ENCODE data around the gene CELF3.

CELF3 gene

DNA sequence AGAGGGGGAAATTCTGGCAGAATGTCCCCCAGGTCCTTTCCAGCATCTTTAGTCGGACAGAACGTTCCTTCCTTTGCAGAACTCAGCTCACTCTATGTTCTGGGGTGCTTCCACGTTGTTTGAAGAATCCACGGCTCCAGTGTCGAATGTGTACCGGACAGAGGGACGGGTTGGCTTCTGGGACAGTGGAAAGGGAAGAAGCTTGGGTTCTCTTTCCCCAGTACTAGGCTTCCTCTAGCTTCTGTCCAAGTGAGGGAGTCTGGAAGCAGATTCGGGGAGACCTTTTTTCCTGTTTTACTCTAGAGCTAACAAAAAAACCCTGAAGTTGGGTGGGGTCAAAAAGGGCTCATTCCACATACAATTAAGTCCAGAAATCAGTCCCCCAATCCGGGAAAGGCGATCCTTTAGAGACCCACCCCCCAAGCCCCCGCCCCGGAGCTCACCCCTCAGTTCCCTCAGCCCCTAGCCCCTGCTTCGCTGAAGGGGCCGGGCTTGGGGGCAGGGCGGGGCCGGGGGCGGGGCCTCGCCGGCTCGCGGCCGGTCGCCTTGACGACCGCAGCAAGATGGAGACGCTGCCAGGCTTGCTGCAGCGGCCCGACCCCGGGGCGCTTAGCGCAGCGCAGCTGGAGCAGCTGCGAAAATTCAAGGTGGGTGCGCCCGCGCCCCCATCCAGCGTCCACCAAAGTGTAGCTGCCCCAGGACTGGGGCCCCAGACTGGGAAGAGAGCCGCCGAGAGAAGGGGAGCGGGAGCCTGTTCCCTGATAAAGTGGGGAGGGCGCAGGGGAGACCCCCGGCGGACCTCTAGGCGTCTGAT lies 4.6 kb upstream of the CELF3 start, which contains the start of gene RIIAD1:
TSS of gene RIIAD1 (plus strand) at position 549 of the 814 bp plus-strand sequence. CDS start at position 564, 15 bp downstream.
- peak; percentile 46 for DNase-seq (ENCODE audit: low spot score)

DNA sequence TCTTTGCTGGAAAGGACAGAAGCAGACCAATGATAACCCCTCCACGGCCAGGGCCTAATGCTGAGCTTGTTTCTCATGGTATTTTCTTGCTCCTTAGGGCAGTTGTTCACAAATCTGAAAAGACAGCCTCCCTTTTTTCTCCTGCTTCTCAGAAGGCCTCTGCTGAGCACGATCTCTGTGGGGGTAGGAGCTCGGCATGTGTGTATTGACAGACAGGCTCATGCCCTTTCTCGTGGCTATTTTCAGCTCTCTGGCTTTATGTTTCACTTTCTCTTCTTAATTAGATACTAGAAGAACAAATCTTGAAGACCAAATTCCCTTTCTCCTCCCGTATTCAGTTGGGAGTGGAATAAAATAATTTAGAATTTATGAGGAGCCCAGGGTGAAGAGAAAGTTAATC lies 4.0 kb upstream of the CELF3 start:
- no peak for DNase-seq (ENCODE audit: low spot score)

DNA sequence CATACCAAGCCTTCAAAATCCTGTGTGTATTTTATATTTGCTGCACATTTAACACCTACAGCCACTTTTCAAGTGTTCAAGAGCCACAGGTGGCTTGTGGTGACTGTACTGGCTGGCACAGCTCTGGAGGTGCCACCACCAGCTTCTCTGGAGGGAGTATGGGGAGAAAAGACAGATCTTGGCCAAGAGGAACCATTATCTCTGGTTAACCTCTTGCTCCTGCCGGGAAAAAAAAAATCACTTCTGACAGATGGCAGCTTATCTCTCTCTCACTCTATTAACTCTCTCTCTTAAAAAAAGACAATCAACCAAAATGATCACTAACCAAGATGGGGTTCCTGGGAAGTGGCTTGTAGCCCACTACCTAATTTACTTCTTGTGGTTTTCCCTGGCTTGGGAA lies 3.5 kb upstream of the CELF3 start:
- no peak for DNase-seq (ENCODE audit: low spot score)

DNA sequence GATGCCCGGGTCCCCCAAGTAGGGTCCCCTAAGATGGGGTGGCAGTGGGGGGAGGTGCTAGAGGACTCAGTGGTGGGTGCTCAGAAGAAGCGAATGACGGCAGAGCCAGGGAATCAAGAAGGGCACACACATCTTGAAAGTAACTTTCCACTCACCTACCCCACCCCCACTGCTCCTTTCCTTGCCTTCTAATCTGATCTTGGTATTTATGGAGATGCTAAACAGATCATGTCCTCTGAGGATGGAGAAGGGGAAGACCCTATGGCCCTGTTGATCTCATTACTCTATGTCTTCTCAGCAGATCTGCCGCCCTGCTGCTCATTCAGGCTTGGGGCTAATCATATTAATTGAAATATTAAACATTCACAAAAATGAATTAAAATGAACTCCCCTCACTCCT lies 2.1 kb upstream of the CELF3 start:
- no peak for DNase-seq (ENCODE audit: low spot score)

DNA sequence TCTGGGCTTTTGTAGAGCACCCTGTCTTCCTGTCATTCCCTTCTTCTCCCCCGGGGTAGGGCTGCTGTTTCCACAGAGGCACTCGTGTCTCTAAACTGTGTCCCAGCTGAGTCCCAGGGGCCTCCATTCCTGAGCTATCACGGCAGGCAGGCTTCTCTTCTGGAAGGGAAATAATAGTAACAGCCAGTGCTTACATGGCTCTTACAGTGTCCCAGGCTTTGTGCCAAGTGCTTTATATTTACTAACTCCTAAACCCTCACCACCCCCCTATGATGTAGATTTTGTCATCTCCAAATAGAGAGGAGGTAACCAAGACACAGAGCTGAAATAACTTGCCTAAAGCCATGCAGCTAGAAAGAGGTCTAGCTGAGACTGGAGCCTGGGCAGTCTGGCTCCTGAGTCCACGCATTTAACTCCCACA lies 1.4 kb upstream of the CELF3 start:
- no peak for DNase-seq (ENCODE audit: low spot score)

DNA sequence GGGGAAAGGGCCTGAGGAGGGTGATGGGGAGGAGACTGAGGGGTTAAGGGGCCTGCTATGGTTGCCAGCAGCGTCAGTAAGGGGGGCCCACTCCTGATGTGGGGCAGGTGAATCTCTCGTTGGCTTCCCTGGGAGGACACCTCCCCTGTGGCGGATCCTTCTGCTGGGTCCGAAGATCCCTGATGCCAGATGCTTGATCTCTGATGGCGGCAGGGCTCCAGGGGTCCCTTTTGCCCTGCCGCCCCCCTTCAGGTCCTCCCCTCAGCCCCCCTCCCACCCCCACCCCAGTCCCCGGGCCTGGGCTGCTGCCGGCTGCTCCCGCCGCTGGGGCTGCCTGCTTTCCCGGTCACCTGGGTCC lies 219 bp downstream of the CELF3 start:
- DNase-seq (ENCODE audit: low spot score), result no peak

DNA sequence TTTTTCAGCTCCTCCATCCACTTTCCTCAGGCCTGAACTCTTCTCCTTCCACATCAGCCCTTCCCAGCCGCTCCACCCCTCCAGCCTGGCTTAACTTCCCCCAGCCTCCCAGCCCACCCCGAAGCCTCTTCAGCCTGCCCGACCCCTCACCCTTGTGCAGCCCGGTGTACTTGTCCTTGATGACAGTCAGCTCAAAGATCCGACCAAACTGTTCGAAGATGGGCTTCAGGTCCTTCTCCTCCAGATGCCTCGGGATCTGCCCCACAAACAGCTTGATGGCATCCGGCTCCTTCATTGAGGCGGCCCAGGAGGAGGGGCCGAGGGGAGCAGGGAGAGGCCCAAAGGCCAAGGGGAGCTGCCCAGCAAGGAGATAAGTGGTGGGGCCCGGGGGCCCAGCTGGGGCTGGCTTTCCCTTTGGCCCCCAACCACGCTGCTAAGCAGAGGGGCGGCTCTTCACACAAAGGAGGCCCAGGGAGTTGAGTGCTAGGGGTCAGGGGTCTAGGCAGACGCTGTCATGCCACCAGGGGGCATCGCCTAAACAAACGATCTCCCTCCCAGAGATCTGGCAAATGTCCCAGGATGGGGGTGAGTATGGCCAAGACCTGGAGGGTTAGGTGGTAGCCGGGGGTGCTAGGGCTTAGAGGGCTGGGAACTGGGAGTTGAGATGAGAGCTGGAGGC lies 738 bp downstream of the CELF3 start:
- no peak for DNase-seq (ENCODE audit: low spot score)

DNA sequence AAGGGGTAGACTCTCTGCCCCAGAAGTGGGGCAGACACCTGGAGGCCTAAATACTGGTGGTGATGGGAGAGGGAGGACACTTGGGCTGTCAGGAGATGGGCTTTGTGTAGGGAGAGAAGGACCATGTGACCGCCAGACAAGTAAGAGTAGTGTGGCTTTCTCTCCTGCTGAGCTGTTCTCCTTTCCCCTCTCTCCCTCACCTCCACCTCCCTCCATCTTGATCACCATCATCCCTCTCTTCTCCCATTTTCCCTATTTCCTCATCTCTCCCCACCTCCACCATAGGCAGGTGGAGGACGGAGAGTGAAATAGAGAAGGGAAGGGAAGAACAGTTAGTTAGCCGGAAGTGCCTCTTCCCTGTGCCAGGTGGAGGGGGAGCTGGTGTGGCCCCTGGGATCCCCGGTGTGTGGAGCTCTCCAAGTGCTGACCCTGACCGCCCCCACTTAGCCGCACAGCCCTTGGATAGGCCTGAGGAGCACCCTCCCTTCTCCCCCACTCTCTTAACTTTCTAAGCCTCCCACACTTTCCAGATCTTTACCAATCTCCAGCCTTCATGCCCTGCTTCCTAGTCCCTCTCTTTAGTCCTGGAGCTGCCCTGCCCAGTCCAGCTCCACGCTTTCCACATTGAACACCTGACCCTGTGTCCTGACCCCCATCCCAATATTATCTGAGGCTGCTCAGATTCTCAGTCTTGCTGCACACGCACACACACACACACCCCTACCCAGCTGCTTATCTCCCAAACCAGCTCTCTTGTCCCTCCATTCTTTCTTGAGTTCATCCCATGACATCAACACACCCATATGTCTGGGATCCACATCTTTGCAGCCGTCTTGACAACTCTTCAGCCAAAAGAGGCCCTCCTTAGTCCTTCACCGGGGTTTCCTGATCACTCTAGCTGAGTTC lies 1.5 kb downstream of the CELF3 start:
- DNase-seq (ENCODE audit: low spot score), result no peak

DNA sequence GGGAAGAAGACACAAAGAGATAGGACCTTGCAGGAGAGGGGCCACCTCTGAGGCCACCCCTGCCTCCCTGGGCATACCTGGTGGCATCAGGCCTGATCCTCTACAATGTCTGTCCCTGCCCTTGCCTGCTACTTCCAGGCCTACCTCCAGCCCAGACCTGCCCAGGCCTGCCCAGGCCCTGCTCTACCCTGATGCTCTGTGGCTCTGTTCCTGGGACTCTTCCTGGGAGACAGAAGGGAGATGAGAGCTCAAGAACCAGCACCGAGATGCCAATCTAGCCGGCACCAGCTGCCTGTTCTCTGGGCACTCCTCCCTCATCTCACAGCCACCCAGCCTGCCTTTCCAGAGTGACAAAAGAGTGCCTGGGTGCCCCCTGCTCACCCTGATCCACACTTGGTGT lies 2.7 kb downstream of the CELF3 start:
- no peak for DNase-seq (ENCODE audit: low spot score)

DNA sequence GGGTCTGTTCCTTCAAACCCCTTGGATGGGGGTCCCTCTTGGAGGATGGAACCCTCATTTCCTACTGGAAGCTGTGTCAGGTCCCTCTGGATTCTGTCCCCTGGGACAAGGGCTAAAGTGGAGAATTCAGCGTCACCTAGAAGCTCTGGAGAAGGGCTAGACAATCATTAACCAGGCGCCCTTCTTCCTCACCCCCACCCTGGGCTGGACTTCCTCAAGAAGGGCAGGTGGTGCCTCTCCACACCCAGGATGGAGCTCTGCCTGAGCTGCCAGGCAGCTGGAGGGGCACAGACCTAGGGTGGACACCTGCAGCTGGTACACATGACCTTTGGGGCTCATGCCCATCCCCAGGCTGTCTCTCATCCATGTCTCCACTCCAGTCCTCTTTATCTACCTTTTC lies 3.6 kb downstream of the CELF3 start:
- DNase-seq (ENCODE audit: low spot score), result no peak

DNA sequence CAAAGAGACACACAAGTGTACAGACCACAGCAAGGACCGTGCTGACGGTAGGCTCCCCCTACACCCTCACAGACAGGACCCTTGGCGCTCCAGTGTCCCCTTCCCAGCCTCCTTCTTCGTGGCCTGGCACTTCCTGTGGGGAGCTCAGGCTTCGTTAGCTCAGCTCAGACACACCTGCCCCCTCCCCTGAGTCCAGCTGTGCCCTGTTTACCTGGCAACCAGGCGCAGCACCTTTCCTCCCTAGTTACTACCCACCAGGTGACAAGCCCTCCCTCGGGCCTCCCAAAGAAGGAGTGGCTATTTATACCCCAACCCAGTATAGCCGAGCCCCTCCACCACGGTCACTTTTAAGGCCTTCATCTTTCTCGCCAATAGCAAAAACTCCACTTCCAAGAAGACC lies 4.7 kb downstream of the CELF3 start:
- no peak for DNase-seq (ENCODE audit: low spot score)

DNA sequence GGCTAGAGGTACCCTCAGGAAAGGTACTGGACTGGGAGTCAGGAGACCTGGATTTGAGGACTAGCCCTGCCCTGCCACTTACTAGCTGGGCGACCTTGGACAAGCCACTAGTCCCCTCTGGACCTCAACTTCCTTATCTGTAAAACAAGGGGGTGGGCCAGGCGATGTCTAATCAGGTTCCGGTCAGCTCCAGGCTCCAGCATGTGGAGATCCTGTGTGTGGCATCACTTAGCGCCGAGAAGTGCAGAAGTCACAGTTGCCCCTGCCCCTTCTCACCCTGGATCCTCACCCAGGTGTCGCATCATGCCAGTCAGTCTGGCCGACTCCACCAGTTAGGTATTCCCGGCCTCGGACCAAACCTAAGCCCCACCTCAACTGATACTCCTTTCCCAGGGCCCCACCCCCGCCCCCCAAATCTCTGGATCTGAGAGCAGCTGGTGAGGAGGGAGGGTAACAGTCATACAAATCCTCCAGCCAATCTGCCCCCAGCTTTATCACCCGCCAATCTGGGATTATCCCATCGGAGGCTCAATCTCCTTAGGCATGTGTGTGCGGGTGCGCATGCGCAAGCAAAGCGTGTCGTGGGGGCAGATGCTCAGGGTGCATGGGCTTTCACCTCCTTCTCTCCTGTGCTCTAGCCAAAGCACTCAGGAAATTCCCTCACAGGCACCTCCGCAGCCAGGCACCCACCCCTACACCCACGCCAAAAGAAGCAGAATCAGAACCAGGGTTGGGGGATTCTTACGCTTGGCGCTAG lies 5.4 kb downstream of the CELF3 start:
- no peak for DNase-seq (ENCODE audit: low spot score)

DNA sequence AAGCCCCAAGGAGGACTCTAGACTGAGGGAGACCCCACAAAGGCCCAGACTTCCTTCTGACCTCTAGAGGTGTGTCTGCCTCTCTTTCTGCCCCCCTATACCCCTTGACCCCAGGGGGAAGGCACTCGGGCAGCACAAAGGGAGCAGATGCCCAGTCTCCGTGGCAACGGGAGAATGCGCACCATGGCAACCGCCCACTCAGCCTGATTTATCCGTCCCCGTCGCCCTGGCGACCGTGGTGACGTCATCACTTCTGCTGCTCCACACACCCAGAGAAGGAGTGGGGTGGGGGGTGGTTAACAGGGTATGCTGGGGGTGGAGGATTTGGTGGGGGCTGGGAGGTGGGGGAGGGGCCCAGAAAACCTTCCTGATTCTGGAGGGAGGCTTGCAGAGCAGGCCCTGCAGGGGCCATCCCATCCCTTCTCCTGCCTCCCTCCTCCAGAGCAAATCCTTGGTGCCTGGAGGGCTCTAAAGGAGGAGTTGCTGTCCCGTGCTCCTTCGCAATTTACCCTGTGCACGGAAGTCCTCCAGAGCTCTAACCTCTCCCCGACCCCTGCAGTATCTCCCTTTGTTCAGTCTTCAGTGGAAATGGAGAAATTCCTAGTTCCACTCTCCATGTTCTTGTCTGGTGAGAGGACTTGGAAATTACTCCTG lies 6.3 kb downstream of the CELF3 start:
- no peak for DNase-seq (ENCODE audit: low spot score)

DNA sequence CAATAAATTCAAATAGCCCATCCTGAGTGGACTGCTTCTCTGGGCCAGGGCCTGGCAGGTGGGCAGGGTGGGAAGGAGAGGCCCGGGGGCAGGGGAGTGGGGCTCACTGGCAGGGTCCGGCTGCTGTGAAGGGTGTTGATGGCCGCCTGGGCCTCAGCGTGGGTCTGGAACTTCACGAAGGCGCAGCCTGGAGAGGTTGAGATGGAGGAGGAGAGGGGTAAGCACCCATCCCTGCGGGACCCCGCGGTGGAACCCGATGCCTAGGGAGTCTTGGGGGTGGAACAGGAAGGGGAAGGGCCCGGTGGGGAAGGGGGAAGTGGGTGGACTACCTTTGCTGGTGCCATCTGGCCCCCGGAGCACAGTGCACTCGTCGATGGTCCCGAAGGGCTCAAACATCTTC lies 7.7 kb downstream of the CELF3 start:
- DNase-seq (ENCODE audit: low spot score), result no peak

DNA sequence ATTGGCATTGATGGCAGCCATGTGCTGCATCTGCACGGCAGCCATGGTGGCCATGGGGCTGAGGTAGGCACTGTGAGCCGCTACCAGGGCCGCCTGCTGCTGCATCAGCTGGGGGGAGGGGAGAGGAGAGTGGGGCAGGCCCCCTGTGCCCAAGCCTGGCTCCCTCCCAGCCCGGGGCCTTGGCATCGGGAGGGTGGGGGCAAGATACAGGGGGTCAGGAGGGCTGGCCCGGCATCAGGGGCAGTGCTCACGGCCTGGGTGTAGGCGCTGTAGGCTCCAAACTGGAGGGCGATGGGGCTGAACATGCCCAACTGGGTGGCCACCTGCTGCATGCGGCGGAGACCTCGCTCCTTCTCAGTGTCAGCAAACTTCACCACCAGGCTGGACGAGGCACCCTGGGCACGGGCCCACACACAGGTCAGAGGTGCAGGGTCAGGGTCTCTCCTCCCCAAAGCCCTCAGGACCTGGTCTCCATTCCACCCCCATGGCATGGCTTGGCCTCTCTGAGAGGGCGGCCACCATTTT lies 9.0 kb downstream of the CELF3 start:
- no peak for DNase-seq (ENCODE audit: low spot score)

DNA sequence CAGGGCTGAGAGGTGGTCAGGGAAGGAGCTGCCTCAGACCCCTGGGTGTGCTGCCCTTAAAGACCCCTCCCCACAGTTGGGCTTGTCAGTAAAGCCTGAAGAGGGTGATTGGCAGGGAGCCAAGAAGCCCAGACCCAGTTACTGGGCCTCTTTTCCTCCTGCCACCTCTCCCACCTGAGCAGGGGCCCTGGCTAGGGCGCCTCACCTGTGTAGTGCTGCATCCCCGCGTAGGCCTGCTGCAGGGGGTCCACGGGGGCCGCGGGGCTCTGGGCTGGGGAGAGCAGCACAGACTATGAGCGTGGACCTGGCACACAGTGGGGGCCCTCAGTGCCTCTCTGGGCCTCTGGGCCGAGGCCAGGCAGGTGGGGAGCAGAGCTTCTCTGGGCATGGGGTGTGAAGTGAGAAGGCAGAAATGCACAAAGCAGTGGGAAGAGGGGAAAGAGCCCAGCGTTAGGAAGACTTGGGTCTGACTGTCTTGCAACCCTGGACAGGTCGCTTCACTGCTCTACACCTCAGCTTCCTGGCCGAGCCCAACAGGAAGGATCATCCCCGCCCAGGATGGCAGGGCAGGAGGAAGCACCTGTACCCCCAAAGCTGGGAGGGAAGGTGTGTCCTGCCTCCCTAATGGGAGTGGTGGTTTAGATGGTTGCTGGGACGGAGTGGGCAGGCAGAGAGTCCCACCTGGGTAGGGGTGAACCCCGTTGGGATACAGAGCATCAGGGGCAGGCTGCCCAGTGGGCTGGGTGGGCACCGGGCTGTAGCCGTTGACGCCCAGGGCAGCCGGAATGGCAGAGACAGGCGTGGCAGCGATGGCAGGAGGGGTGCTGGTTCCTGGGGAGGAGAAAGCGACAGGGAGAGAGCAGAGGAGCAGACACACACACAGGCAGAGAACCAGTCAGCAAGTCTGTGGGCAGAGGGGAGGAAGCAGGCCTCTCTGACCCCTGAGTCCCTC lies 9.9 kb downstream of the CELF3 start:
- DNase-seq (ENCODE audit: low spot score), result no peak

DNA sequence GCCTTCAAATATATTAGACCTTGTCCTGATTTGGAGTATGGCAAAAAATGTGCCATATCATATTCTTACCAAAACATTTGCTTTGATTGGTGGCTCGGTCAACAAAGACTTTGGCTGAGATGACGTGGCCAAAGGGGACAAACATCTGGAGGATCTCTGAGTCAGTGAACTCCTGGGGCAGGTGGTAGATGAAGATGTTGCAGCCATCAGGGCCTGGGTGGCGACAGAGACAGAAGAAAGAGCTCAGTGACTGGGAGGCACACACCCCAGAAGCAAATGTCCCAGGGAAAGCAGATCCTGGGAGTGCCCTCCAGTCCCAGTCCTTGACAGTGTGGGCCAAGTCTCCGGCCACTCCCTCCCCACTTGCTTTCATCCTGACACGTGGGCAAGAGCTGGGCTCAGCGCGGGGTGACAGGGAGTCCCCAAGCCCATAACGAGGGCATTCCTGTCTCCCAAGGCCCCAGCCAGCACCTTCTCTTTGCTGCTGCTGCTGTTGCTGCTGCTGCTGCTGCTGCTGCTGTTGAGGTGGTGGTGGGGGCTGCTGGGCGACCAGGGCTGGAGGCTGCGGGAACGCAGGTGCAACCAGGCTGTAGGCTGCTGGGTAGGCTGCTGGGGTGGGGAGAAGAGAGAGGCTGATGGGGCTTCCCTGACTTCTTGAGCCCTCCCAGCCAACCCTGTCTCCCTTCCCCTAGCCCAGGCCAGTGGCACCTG lies 10.7 kb downstream of the CELF3 start:
- DNase-seq (ENCODE audit: low spot score), result no peak

DNA sequence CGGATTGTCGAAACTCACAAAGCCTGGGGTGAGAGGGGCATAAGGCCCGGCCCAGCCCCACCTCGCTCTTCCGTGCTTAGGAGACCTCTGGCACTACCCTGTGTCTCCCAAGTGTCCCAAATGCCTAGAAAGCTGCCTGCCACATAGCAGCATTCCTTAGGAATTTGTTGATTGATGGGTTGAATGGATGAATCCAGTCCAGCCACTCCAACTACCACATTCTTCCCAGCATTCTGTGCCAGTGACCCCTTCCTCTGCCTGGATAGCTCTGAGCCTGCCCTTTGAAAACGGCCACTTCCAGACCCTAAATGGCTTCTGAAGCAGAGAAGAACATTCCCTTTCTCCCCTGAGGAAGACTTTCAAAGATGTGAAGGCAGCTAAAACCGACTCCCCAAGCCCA lies 11.5 kb downstream of the CELF3 start:
- DNase-seq (ENCODE audit: low spot score), result no peak

DNA sequence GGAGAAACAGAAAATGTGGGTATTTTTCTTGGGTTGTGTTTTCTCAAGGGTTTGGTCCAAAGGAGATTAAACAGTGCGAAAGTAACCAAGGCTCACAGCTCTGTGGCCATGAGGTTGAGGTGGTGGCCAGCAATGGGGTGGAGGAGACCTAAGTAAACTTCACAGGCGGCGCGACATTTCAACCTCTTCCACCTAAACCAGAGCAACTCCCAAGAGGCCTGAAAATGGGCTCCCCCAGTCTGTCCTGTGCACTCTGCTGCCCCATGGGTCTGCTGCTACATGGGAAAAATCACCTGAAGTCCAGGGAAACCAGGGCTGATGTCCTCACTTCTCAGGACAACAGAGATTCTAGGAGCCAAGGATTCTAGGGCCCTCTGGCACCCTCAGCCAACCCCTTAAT lies 12.4 kb downstream of the CELF3 start:
- no peak for DNase-seq (ENCODE audit: low spot score)
